HL-60 (cell line): Measurements from ENCODE around the gene MYO5C.

Source experiments
- DNase-seq, 2 experiments: peaks; one replicate each; pipeline ENCODE4 v3.0.0-alpha.2; 2010 to 2020; ENCODE audit warnings: low read depth in 1 of 2, low spot score in 1 of 2
- H3K27ac ChIP-seq: fragments of 250-450 bp; sonication (Bioruptor Pico); replicated peaks from 2 replicates; pipeline ENCODE4 v1.5.1; 2020; ENCODE audit warnings: mild to moderate bottlenecking, moderate library complexity
- H3K27me3 ChIP-seq: fragments of 250-450 bp; sonication (Bioruptor Pico); 2 replicates; pipeline ENCODE4 v1.5.1; 2021; ENCODE audit warnings: mild to moderate bottlenecking, moderate library complexity; ENCODE audit not compliant: insufficient read depth, poor library complexity, severe bottlenecking
- H3K4me3 ChIP-seq: replicated peaks from 2 replicates; pipeline ENCODE4 v1.5.1; 2011; ENCODE audit warnings: mild to moderate bottlenecking, control low read depth, low read length; ENCODE audit not compliant: insufficient read depth
- GABPA ChIP-seq: IDR thresholded peaks from 2 replicates; pipeline ENCODE4 v1.6.1; 2012; ENCODE audit warnings: low read depth
- POLR2AphosphoS5 ChIP-seq: IDR thresholded peaks from 2 replicates; pipeline ENCODE4 v1.6.1; 2012; ENCODE audit warnings: low read depth
- SPI1 ChIP-seq: IDR thresholded peaks from 2 replicates; pipeline ENCODE4 v1.6.1; 2012; ENCODE audit warnings: low read depth, mild to moderate bottlenecking, borderline replicate concordance
- TF ChIP-seq, protein P1 (sequence below): IDR thresholded peaks from one replicate; pipeline ENCODE4 v1.5.1; 2011; ENCODE audit warnings: low read length, control low read depth, inconsistent platforms; ENCODE audit not compliant: insufficient read depth
- TF ChIP-seq, protein P2 (sequence below): IDR thresholded peaks from 2 replicates; pipeline ENCODE4 v1.6.1; 2012; ENCODE audit warnings: low read depth; ENCODE audit not compliant: insufficient replicate concordance

The MYO5C gene

GRCh38 chr15:52336529-52336928 is 40.9 kb upstream of the MYO5C start:
- Histone ChIP-seq H3K4me3 (no peak overlapping the region), H3K27ac (no peak overlapping the region), H3K27me3 (no peaks in the 10 kb centered on the region)
- TF ChIP-seq, protein P1, sequence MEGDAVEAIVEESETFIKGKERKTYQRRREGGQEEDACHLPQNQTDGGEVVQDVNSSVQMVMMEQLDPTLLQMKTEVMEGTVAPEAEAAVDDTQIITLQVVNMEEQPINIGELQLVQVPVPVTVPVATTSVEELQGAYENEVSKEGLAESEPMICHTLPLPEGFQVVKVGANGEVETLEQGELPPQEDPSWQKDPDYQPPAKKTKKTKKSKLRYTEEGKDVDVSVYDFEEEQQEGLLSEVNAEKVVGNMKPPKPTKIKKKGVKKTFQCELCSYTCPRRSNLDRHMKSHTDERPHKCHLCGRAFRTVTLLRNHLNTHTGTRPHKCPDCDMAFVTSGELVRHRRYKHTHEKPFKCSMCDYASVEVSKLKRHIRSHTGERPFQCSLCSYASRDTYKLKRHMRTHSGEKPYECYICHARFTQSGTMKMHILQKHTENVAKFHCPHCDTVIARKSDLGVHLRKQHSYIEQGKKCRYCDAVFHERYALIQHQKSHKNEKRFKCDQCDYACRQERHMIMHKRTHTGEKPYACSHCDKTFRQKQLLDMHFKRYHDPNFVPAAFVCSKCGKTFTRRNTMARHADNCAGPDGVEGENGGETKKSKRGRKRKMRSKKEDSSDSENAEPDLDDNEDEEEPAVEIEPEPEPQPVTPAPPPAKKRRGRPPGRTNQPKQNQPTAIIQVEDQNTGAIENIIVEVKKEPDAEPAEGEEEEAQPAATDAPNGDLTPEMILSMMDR = no peak
- TF ChIP-seq POLR2AphosphoS5 (no peak), SPI1 (no peak)
- DNase-seq = no peak

- TF ChIP-seq POLR2AphosphoS5 (no peak), GABPA (no peak), SPI1 (no peak)
- TF ChIP-seq, protein P1 = no peak
- TF ChIP-seq, protein P2, sequence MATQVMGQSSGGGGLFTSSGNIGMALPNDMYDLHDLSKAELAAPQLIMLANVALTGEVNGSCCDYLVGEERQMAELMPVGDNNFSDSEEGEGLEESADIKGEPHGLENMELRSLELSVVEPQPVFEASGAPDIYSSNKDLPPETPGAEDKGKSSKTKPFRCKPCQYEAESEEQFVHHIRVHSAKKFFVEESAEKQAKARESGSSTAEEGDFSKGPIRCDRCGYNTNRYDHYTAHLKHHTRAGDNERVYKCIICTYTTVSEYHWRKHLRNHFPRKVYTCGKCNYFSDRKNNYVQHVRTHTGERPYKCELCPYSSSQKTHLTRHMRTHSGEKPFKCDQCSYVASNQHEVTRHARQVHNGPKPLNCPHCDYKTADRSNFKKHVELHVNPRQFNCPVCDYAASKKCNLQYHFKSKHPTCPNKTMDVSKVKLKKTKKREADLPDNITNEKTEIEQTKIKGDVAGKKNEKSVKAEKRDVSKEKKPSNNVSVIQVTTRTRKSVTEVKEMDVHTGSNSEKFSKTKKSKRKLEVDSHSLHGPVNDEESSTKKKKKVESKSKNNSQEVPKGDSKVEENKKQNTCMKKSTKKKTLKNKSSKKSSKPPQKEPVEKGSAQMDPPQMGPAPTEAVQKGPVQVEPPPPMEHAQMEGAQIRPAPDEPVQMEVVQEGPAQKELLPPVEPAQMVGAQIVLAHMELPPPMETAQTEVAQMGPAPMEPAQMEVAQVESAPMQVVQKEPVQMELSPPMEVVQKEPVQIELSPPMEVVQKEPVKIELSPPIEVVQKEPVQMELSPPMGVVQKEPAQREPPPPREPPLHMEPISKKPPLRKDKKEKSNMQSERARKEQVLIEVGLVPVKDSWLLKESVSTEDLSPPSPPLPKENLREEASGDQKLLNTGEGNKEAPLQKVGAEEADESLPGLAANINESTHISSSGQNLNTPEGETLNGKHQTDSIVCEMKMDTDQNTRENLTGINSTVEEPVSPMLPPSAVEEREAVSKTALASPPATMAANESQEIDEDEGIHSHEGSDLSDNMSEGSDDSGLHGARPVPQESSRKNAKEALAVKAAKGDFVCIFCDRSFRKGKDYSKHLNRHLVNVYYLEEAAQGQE = no peak
- Histone ChIP-seq H3K27me3 (no peaks in the 10 kb centered on the region), H3K27ac (no peak overlapping the region), H3K4me3 (no peak overlapping the region)
- DNase-seq = no peak
These were observed 39.0 kb upstream of the MYO5C start for GRCh38 chr15:52334491-52335160.

GRCh38 chr15:52331490-52332240 is 36.1 kb upstream of the MYO5C start:
- DNase-seq = peak in 1 of 2 experiments; percentile 48
- H3K4me3 ChIP-seq = no peak overlapping the region

GRCh38 chr15:52329987-52330386 is 34.4 kb upstream of the MYO5C start:
- no peak overlapping the region for H3K4me3 ChIP-seq
- no peak overlapping the region for H3K27ac ChIP-seq
- TF ChIP-seq, protein P1 = no peak
- TF ChIP-seq POLR2AphosphoS5 = no peak
- TF ChIP-seq SPI1 = no peak
- no peak for TF ChIP-seq GABPA
- TF ChIP-seq, protein P2 = no peak
- no peak for DNase-seq
- no peaks in the 10 kb centered on the region for H3K27me3 ChIP-seq

More at GRCh38 chr15:52331490-52332240, 36.1 kb upstream of the MYO5C start:
- no peak for TF ChIP-seq GABPA
- TF ChIP-seq, protein P1 = peak; percentile 25
- no peaks in the 10 kb centered on the region for H3K27me3 ChIP-seq
- H3K27ac ChIP-seq = no peak overlapping the region
